ENCODE results near the gene ADAM12. TPM values are rescaled to one million over a fixed set of nuclear protein-coding genes. Genes with fewer than 3 reads are reported as not detected.
"Not testable (repeated sequence)": the region's sequence is repeated elsewhere in the genome, so short reads cannot be mapped to it uniquely, and the experiment has no call there.

Gene ADAM12
- total and polyA plus RNA-seq, 4 donors: 0.03 to 0.33 (median 0.19) TPM

GRCh38 chr10:126384269-126384873, 3.9 kb downstream of the ADAM12 start:
- Histone ChIP-seq H3K4me1 (ENCODE audit: control insufficient read depth in 4 of 4, insufficient read depth in 4 of 4, low read length in 3 of 4) (peaks cover 10 to 17% (median 12%) of the 10 kb centered on the region in 4 donors), H3K27me3 (ENCODE audit: control insufficient read depth in 4 of 4, insufficient read depth in 4 of 4, low read length in 3 of 4) (peaks cover 0 to 15% (median 2%) of the 10 kb centered on the region in 4 donors), H3K27ac (ENCODE audit: low read depth in 1 of 2, low read length in 2 of 2) (no peak overlapping the region), H3K9me3 (ENCODE audit: control insufficient read depth in 4 of 4, low read length in 3 of 4) (peaks cover 0 to 3% (median 1%) of the 10 kb centered on the region in 4 donors), H3K4me3 (ENCODE audit: low read depth in 1 of 3, low read length in 3 of 3) (no peak overlapping the region), H3K9ac (ENCODE audit: low read depth in 1 of 2, low read length in 2 of 2) (no peak overlapping the region), H3K36me3 (ENCODE audit: control insufficient read depth in 4 of 4, insufficient read depth in 3 of 4, low read depth in 1 of 4, low read length in 3 of 4) (no peaks in the 10 kb centered on the region)
- no peak for DNase-seq (ENCODE audit: low spot score)
- 72% methylated on average over 5 of the region's 5 CpGs for WGBS
- TF ChIP-seq FOXA2 (IDR thresholded peaks at IDR 0.05) (no peak), YY1 (IDR thresholded peaks at IDR 0.05) (no peak), RXRA (IDR thresholded peaks at IDR 0.05) (no peak)

- Histone ChIP-seq H3K36me3 (ENCODE audit: control insufficient read depth in 4 of 4, insufficient read depth in 3 of 4, low read depth in 1 of 4, low read length in 3 of 4) (no peaks in the 10 kb centered on the region), H3K4me3 (ENCODE audit: low read depth in 1 of 3, low read length in 3 of 3) (no peak overlapping the region), H3K27me3 (ENCODE audit: control insufficient read depth in 4 of 4, insufficient read depth in 4 of 4, low read length in 3 of 4) (peaks cover 0 to 10% (median 0%) of the 10 kb centered on the region in 4 donors), H3K4me1 (ENCODE audit: control insufficient read depth in 4 of 4, insufficient read depth in 4 of 4, low read length in 3 of 4) (no peaks in the 10 kb centered on the region), H3K9ac (ENCODE audit: low read depth in 1 of 2, low read length in 2 of 2) (no peak overlapping the region), H3K27ac (ENCODE audit: low read depth in 1 of 2, low read length in 2 of 2) (no peak overlapping the region), H3K9me3 (ENCODE audit: control insufficient read depth in 4 of 4, low read length in 3 of 4) (peaks cover 0 to 3% (median 1%) of the 10 kb centered on the region in 4 donors)
- TF ChIP-seq YY1 (IDR thresholded peaks at IDR 0.05) (no peak), SP1 (IDR thresholded peaks at IDR 0.05) (no peak), CTCF (IDR thresholded peaks at IDR 0.05; ENCODE audit: low read depth, low read length, missing input control) (no peak), FOXA1 (IDR thresholded peaks at IDR 0.05) (no peak), ATF3 (IDR thresholded peaks at IDR 0.05) (no peak), REST (IDR thresholded peaks at IDR 0.05) (no peak), GABPA (IDR thresholded peaks at IDR 0.05 in 1 of 2, conservative IDR thresholded peaks at IDR 0.05 in 1 of 2) (no peak), HNF4G (IDR thresholded peaks at IDR 0.05) (no peak), RAD21 (IDR thresholded peaks at IDR 0.05) (no peak), ZBTB33 (IDR thresholded peaks at IDR 0.05) (no peak), TAF1 (conservative IDR thresholded peaks at IDR 0.05) (no peak), NR2F2 (IDR thresholded peaks at IDR 0.05) (no peak), EGR1 (IDR thresholded peaks at IDR 0.05; ENCODE audit: low read depth in 2 of 2) (no peak), FOXA2 (IDR thresholded peaks at IDR 0.05) (no peak), MAX (IDR thresholded peaks at IDR 0.05) (no peak), JUND (IDR thresholded peaks at IDR 0.05) (no peak), RXRA (IDR thresholded peaks at IDR 0.05) (no peak)
- no peak for DNase-seq (ENCODE audit: low spot score)
- WGBS: 78% methylated on average over 7 of the region's 7 CpGs
These were observed 7.8 kb downstream of the ADAM12 start for GRCh38 chr10:126380352-126381076.

- H3K27me3 ChIP-seq (ENCODE audit: control insufficient read depth in 4 of 4, insufficient read depth in 4 of 4, low read length in 3 of 4); DNase-seq (ENCODE audit: low spot score); H3K4me1 ChIP-seq (ENCODE audit: control insufficient read depth in 4 of 4, insufficient read depth in 4 of 4, low read length in 3 of 4); H3K27ac ChIP-seq (ENCODE audit: low read depth in 1 of 2, low read length in 2 of 2); H3K36me3 ChIP-seq (ENCODE audit: control insufficient read depth in 4 of 4, insufficient read depth in 3 of 4, low read depth in 1 of 4, low read length in 3 of 4); H3K4me3 ChIP-seq (ENCODE audit: low read depth in 1 of 3, low read length in 3 of 3); H3K9ac ChIP-seq (ENCODE audit: low read depth in 1 of 2, low read length in 2 of 2); H3K9me3 ChIP-seq (ENCODE audit: control insufficient read depth in 4 of 4, low read length in 3 of 4): not testable (repeated sequence)
- 84% methylated on average over 3 of the region's 3 CpGs for WGBS
These were observed 9.1 kb downstream of the ADAM12 start for GRCh38 chr10:126379166-126379565.

Measured in liver (tissue), 9 donors.